Ecto neural progenitor cell (in vitro differentiated cells): ENCODE results near the gene VASH1.

Experiments used
- DNase-seq: peaks from one replicate; pipeline ENCODE4 v3.0.0-alpha.2; 2018; ENCODE audit warnings: low spot score

VASH1 gene

DNA sequence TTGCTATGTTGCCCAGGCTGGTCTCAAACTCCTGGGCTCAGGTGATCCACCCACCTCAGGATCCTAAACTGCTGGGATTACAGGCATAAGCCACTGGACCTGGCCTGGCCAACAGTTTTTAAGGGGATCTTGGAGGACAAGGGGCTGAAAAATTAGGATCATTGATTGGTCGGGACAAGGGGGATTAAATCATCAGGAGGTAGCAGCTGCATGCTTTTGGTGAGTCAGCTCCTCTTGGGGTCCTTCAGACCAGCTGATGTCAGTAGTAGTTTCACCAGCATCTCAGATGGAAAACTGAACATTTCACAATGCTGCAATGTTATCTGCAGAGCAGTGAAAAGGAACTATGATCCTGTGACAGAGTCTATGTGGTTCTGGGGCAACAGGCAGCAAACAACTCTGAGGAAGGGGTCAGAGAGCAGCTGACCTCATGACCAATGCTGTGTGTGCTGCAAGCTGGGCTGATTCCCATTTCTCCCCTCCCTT, 71.3 kb downstream of the VASH1 start:
- no peak for DNase-seq
